HCT116 (cell line): ENCODE data around the gene CD96. TPM values are rescaled to one million over a fixed set of nuclear protein-coding genes. Genes with fewer than 3 reads are reported as not detected.
A peak's percentile ranks its signal among the peaks of the same experiment; 100 is the strongest.
"Not testable (repeated sequence)": the region's sequence is repeated elsewhere in the genome, so short reads cannot be mapped to it uniquely, and the experiment has no call there.

Experiments used
- ATAC-seq: fragments of 200-7000 bp; cut with Tn5 transposase; 2 replicates; pipeline ENCODE4 v1.9.1; 2020; ENCODE audit warnings: mild to moderate bottlenecking, moderate library complexity
- BruUV-seq: library from RNA; stranded (reverse); fragments of 400-500 nt; replicated peaks from 2 replicates; lab custom pipeline; 2021; lab: Mats Ljungman, UMichigan
- CTCF ChIA-PET: fragments of 300-600 bp; sonication (Branson Sonifier 250); formaldehyde crosslinking; loops from one replicate; lab custom pipeline; 2021; ENCODE audit warnings: antibody characterized with exemption; lab: Charles Lee
- POLR2A ChIA-PET: fragments of 300-600, 350-600 bp; sonication (Branson Sonifier 250); formaldehyde crosslinking; loops from one replicate; lab custom pipeline; 2021; ENCODE audit warnings: antibody characterized with exemption; lab: Charles Lee
- RAD21 ChIA-PET, 2 experiments: fragments of 300-600 bp; sonication (Branson Sonifier 250); formaldehyde crosslinking; loops; one replicate each; lab custom pipeline; 2023; ENCODE audit warnings: low total read pairs in 2 of 2; ENCODE audit not compliant: uncharacterized antibody in 2 of 2, unreplicated experiment in 2 of 2, low non-redundant PET in 1 of 2; lab: Charles Lee
- DNase-seq: peaks from one replicate; pipeline ENCODE4 v3.0.0-alpha.2; 2010; ENCODE audit warnings: low read depth, low spot score
- H2AFZ ChIP-seq: fragments of 200-600 bp; shearing (Covaris generic), sonication (generic); 2 replicates; pipeline ENCODE4 v1.6.1; 2017; ENCODE audit warnings: low read depth, mixed run types, mixed read lengths, antibody characterized with exemption, low read length; ENCODE audit not compliant: poor library complexity, severe bottlenecking
- H3K27ac ChIP-seq: 2 replicates; pipeline ENCODE4 v1.5.1; 2012; ENCODE audit warnings: low read depth, low read length
- H3K27me3 ChIP-seq: fragments of 200-600 bp; sonication (generic); 2 replicates; pipeline ENCODE4 v1.6.1; 2016; ENCODE audit warnings: mixed run types, low read length, mixed read lengths; ENCODE audit not compliant: insufficient read depth
- H3K36me3 ChIP-seq, 2 experiments: fragments of 200-500 bp in 1 of 2; fragments of 200-600 bp in 1 of 2; sonication (Bioruptor generic) in 1 of 2; sonication (generic) in 1 of 2; 2 replicates each; pipeline versions ENCODE4 v1.5.1 to v1.6.1; 2014 to 2016; ENCODE audit warnings: low read length in 2 of 2, inconsistent platforms in 1 of 2, mixed read lengths in 1 of 2, mixed run types in 1 of 2; ENCODE audit not compliant: insufficient read depth in 2 of 2, control insufficient read depth in 1 of 2
- H3K4me1 ChIP-seq, 2 experiments: fragments of 200-600 bp in 1 of 2; sonication (generic) in 1 of 2; 2 replicates each; pipeline versions ENCODE4 v1.5.1 to v1.6.1; 2012 to 2017; ENCODE audit warnings: low read length in 2 of 2, inconsistent platforms in 1 of 2, mild to moderate bottlenecking in 1 of 2, mixed read lengths in 1 of 2, mixed run types in 1 of 2, moderate library complexity in 1 of 2; ENCODE audit not compliant: insufficient read depth in 2 of 2, control insufficient read depth in 1 of 2
- H3K4me2 ChIP-seq: fragments of 200-600 bp; sonication (generic); 2 replicates; pipeline ENCODE4 v1.6.1; 2017; ENCODE audit warnings: mixed run types, low read length, mixed read lengths
- H3K4me3 ChIP-seq, 2 experiments: fragments of 200-600 bp in 1 of 2; sonication (generic) in 1 of 2; replicated peaks in 1 of 2; 2 replicates each; pipeline ENCODE4 v1.5.1; 2011 to 2016; ENCODE audit warnings: low read length in 2 of 2, control low read depth in 1 of 2, low read depth in 1 of 2, mild to moderate bottlenecking in 1 of 2, mixed read lengths in 1 of 2, mixed run types in 1 of 2
- H3K79me2 ChIP-seq: fragments of 200-600 bp; sonication (generic); 2 replicates; pipeline ENCODE4 v1.6.1; 2017; ENCODE audit warnings: mild to moderate bottlenecking, mixed run types, low read length, moderate library complexity, mixed read lengths; ENCODE audit not compliant: insufficient read depth
- H3K9ac ChIP-seq: fragments of 200-600 bp; sonication (generic); 2 replicates; pipeline ENCODE4 v1.6.1; 2016; ENCODE audit warnings: low read length, mixed read lengths
- H3K9me2 ChIP-seq: fragments of 200-600 bp; sonication (generic), shearing (Covaris generic); 2 replicates; pipeline ENCODE4 v1.6.1; 2017; ENCODE audit warnings: mixed run types, mild to moderate bottlenecking, moderate library complexity; ENCODE audit not compliant: insufficient read depth
- H3K9me3 ChIP-seq, 2 experiments: fragments of 200-500 bp in 1 of 2; fragments of 200-600 bp in 1 of 2; sonication (Bioruptor generic) in 1 of 2; sonication (generic) in 1 of 2; 2 replicates each; pipeline ENCODE4 v1.6.1; 2014 to 2017; ENCODE audit warnings: low read length in 2 of 2, mixed read lengths in 2 of 2, inconsistent platforms in 1 of 2, low read depth in 1 of 2, mild to moderate bottlenecking in 1 of 2, mixed run types in 1 of 2, moderate library complexity in 1 of 2; ENCODE audit not compliant: control insufficient read depth in 1 of 2, insufficient read depth in 1 of 2
- H4K20me1 ChIP-seq: fragments of 200-600 bp; sonication (generic), shearing (Covaris generic); 2 replicates; pipeline ENCODE4 v1.6.1; 2017; ENCODE audit warnings: mixed run types, mild to moderate bottlenecking, moderate library complexity; ENCODE audit not compliant: insufficient read depth
- CEBPB ChIP-seq: IDR thresholded peaks from 2 replicates; pipeline ENCODE4 v1.6.1; 2012; ENCODE audit warnings: low read depth
- POLR2AphosphoS5 ChIP-seq: IDR thresholded peaks from 2 replicates; pipeline ENCODE4 v1.6.1; 2011; ENCODE audit warnings: mild to moderate bottlenecking, low read depth, low read length, moderate library complexity
- SP1 ChIP-seq: IDR thresholded peaks from 2 replicates; pipeline ENCODE4 v1.6.1; 2012; ENCODE audit warnings: low read depth
- intact Hi-C: fragments of 100-400 bp; cut with micrococcal nuclease; formaldehyde crosslinking; loops from 2 replicates; pipeline ENCODE4 v1.10.0; 2022
- total RNA-seq: library from RNA; stranded (reverse); gene quantifications from one replicate; pipeline ENCODE4 v1.2.1, GENCODE V29; 2021; ENCODE audit not compliant: unreplicated experiment
- TF ChIP-seq, protein P1 (sequence below): IDR thresholded peaks from 2 replicates; pipeline ENCODE4 v1.6.1; 2012

The CD96 gene
- total RNA-seq, 1 experiment from 2014 or later: 0.42 TPM

DNA sequence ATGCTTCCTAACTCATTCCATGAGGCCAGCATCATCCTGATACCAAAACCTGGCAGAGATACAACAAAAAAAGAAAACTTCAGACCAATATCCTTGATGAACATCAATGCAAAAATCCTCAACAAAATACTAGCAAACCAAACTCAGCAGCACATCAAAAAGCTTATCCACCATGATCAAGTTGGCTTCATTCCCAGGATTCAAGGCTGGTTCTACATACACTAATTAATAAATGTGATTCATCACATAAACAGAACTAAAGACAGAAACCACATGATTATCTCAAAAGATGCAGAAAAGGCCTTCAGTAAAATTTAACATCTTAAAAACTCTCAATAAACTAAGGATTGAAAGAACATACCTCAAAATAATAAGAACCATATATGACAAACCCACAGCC lies 88.6 kb downstream of the CD96 start:
- POLR2A ChIA-PET, H3K4me1 ChIP-seq, H4K20me1 ChIP-seq, H3K79me2 ChIP-seq, H3K4me2 ChIP-seq, RAD21 ChIA-PET, H3K36me3 ChIP-seq, BruUV-seq, H3K27ac ChIP-seq, intact Hi-C loops, CTCF ChIA-PET, H3K9me2 ChIP-seq, H3K4me3 ChIP-seq, H3K9ac ChIP-seq, H3K27me3 ChIP-seq, ATAC-seq, H3K9me3 ChIP-seq, DNase-seq, H2AFZ ChIP-seq: not testable (repeated sequence)

DNA sequence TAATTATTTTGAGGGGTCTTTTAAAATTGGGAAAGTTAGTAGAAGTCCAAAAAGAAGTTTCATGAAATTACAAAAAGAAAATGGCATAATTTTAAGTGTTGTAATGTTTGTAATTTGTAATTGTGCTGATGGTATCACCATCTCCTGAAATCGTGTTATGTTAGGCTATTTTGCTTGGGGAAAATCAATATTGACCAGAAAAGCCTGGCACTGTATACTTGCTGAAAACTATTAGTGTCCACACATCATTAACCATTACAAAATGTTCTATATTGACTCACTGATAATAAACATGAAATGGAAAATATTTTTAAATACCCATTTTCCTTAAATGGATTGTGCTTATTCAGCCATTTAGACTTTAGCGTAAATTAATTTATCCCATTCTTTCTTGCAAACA lies 93.4 kb downstream of the CD96 start:
- RAD21 ChIA-PET: no interaction called here
- Histone ChIP-seq H3K9me3 (no peaks in the 10 kb centered on the region), H3K79me2 (no peaks in the 10 kb centered on the region), H3K4me1 (no peaks in the 10 kb centered on the region), H3K4me2 (no peak overlapping the region), H2AFZ (peak overlapping the region; percentile 72), H3K9ac (no peak overlapping the region), H3K36me3 (no peaks in the 10 kb centered on the region), H3K9me2 (no peaks in the 10 kb centered on the region), H3K27me3 (no peaks in the 10 kb centered on the region), H4K20me1 (no peaks in the 10 kb centered on the region), H3K27ac (no peak overlapping the region), H3K4me3 (no peak overlapping the region)
- intact Hi-C loops: no loop called here
- POLR2A ChIA-PET: no interaction called here
- ATAC-seq: no peak
- no peak for DNase-seq
- no TSS peak for BruUV-seq
- CTCF ChIA-PET: no interaction called here
- TF ChIP-seq CEBPB (no peak), SP1 (no peak), POLR2AphosphoS5 (no peak)
- TF ChIP-seq, protein P1, sequence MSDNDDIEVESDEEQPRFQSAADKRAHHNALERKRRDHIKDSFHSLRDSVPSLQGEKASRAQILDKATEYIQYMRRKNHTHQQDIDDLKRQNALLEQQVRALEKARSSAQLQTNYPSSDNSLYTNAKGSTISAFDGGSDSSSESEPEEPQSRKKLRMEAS: no peak
- TF ChIP-seq, all 23 proteins: peak for 0
